NT2/D1 (cell line): ENCODE measurements around the gene ZBTB40.

ENCODE experiments used
- SUZ12 ChIP-seq: IDR thresholded peaks from 2 replicates; pipeline ENCODE4 v1.6.1; 2011; ENCODE audit not compliant: insufficient read length, insufficient read depth; ENCODE audit errors: extremely low read depth
- YY1 ChIP-seq: IDR thresholded peaks from 2 replicates; pipeline ENCODE4 v1.6.1; 2011; ENCODE audit not compliant: insufficient read length, insufficient read depth
- ZNF274 ChIP-seq: IDR thresholded peaks from 2 replicates; pipeline ENCODE4 v1.6.1; 2011; ENCODE audit warnings: mild to moderate bottlenecking, low read depth, low read length

DNA sequence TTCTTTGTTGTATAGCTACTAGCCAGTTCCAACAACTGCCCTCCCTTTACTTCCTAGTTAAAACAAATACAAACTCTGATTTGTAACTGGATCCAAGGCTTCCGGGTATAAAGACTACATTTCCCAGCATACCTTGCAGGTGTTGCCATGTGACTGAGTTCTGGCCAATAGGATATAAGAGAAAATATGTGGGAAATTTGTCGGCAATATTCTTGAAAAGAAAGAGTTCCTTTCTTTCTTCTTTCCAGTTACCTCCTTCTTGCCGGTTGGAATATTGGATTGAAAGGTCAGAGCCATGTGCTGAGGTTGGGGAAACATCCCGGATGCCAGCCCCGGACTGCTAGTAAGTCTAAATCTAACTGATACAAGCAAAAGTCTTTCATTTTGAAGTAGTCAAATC lies 23.0 kb upstream of the ZBTB40 start:
- TF ChIP-seq YY1 (no peak), ZNF274 (no peak), SUZ12 (no peak)
